Measurements from ENCODE around the gene TMEM170A. TPM values are rescaled to one million over a fixed set of nuclear protein-coding genes. Genes with fewer than 3 reads are reported as not detected.

Gene TMEM170A
- total RNA-seq, 1 experiment from 2014 or later: 45.6 TPM

DNA sequence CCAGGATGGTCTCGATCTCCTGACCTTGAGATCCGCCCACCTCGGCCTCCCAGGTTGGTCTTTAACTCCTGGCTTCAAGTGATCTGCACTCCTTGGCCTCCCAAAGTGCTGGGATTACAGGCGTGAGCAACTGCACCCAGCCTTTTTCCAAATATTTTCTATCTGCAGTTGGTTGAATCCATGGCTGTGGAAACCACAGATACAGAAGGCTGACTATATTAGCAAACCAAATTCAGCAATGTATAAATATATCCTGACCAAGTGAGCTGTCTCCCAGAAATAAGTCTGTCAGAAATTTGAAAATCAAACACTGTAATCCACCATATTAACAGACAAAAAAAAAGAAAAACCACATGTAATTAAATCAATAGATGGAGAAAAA lies 40.8 kb downstream of the TMEM170A start (continued):
- TF ChIP-seq, protein P1, sequence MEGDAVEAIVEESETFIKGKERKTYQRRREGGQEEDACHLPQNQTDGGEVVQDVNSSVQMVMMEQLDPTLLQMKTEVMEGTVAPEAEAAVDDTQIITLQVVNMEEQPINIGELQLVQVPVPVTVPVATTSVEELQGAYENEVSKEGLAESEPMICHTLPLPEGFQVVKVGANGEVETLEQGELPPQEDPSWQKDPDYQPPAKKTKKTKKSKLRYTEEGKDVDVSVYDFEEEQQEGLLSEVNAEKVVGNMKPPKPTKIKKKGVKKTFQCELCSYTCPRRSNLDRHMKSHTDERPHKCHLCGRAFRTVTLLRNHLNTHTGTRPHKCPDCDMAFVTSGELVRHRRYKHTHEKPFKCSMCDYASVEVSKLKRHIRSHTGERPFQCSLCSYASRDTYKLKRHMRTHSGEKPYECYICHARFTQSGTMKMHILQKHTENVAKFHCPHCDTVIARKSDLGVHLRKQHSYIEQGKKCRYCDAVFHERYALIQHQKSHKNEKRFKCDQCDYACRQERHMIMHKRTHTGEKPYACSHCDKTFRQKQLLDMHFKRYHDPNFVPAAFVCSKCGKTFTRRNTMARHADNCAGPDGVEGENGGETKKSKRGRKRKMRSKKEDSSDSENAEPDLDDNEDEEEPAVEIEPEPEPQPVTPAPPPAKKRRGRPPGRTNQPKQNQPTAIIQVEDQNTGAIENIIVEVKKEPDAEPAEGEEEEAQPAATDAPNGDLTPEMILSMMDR (IDR thresholded peaks at IDR 0.05): no peak
- TF ChIP-seq ZNF512 (CRISPR knock-in tag; IDR thresholded peaks at IDR 0.05; ENCODE audit: borderline replicate concordance): no peak

DNA sequence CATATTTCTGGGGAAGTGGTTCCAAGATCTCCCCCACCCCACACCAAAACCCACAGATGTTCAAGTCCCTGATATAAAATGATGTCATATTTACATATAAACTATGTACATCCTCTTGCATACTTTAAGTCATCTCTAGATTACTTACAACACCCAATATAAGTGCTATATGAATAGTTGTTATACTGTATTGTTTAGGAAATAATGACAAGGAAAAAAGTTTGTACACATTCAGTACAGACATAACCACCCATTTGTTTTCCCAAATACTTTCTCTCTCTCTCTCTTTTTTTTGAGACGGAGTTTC lies 42.7 kb downstream of the TMEM170A start:
- ATAC-seq (no peak), DNase-seq (ENCODE audit: low spot score) (no peak)
- peaks cover 56% of the 10 kb centered on the region for H3K4me1 Mint-ChIP-seq
- ChIA-PET POLR2A (no interaction called here), CTCF (interaction anchor here (0.7 kb wide), 1 partner anchor 188 kb away, joined by 3 read pairs; no protein-coding TSS in a partner anchor)
- H3K27me3 Mint-ChIP-seq (ENCODE audit: low read depth): no peaks in the 10 kb centered on the region
- H3K27ac Mint-ChIP-seq: peak overlapping the region; percentile 95
- H3K36me3 Mint-ChIP-seq: no peaks in the 10 kb centered on the region
- H3K9me3 Mint-ChIP-seq: no peaks in the 10 kb centered on the region
- TF ChIP-seq RELA (CRISPR knock-in tag; IDR thresholded peaks at IDR 0.05; ENCODE audit: borderline replicate concordance): no peak
- TF ChIP-seq ZNF396 (CRISPR knock-in tag; IDR thresholded peaks at IDR 0.05; ENCODE audit: borderline replicate concordance): no peak
- TF ChIP-seq ZMAT4 (CRISPR knock-in tag; IDR thresholded peaks at IDR 0.05): no peak
- TF ChIP-seq JAZF1 (CRISPR knock-in tag; IDR thresholded peaks at IDR 0.05): no peak
- no peak for TF ChIP-seq ZNF121 (CRISPR knock-in tag; IDR thresholded peaks at IDR 0.05)
- no peak for TF ChIP-seq CREB1 (CRISPR knock-in tag; IDR thresholded peaks at IDR 0.05)
- no peak for TF ChIP-seq MLX (CRISPR knock-in tag; IDR thresholded peaks at IDR 0.05)
- no peak for TF ChIP-seq ZNF532 (CRISPR knock-in tag; IDR thresholded peaks at IDR 0.05; ENCODE audit: borderline replicate concordance)
- TF ChIP-seq EMX1 (CRISPR knock-in tag; IDR thresholded peaks at IDR 0.05): no peak
- no peak for TF ChIP-seq SP1 (CRISPR knock-in tag; conservative IDR thresholded peaks at IDR 0.05)
- TF ChIP-seq, protein P2, sequence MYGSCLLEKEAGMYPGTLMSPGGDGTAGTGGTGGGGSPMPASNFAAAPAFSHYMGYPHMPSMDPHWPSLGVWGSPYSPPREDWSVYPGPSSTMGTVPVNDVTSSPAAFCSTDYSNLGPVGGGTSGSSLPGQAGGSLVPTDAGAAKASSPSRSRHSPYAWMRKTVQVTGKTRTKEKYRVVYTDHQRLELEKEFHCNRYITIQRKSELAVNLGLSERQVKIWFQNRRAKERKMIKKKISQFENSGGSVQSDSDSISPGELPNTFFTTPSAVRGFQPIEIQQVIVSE (CRISPR knock-in tag; IDR thresholded peaks at IDR 0.05; ENCODE audit: borderline replicate concordance): no peak
- TF ChIP-seq NFATC4 (CRISPR knock-in tag; IDR thresholded peaks at IDR 0.05): no peak
- TF ChIP-seq OVOL2 (CRISPR knock-in tag; IDR thresholded peaks at IDR 0.05; ENCODE audit: borderline replicate concordance): no peak
- TF ChIP-seq NR2C2 (CRISPR knock-in tag; IDR thresholded peaks at IDR 0.05): no peak
- no peak for TF ChIP-seq ATF6 (CRISPR knock-in tag; IDR thresholded peaks at IDR 0.05)
- TF ChIP-seq, protein P3, sequence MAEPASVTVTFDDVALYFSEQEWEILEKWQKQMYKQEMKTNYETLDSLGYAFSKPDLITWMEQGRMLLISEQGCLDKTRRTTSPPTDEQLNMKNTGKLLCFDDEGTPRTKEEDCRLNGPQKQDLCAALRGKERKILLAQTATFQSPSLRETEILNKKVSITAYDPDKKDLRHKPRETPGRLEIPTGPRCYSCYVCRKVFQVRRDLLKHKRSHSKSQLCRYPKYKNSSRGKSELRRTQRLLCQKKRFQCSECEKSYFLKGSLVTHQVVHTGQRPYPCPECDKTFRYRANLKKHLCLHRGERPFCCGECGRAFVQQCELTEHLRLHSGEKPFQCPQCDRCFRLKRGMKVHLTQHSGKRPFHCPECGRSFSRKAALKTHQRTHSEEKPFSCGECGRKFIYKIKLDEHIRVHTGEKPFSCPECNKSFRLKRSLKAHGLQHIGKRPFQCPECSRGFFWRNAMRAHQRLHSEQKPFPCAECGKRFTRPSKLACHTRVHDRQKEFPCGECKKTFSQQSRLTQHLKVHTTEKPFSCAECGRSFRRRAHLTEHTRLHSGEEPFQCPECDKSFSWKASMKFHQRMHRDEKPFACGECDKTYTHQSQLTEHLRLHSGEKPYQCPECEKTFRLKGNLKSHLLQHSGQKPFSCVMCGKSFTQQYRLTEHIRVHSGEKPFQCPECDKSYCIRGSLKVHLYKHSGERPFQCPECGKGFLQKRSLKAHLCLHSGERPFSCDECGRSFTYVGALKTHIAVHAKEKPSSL (CRISPR knock-in tag; conservative IDR thresholded peaks at IDR 0.05): no peak
- no peak for TF ChIP-seq TEAD4 (CRISPR knock-in tag; IDR thresholded peaks at IDR 0.05)
- peak overlapping the region; percentile 55; the same call in 1 of the 2 replicates for H3K4me3 Mint-ChIP-seq

All from WTC11 (cell line).